CD4-positive, CD25-positive, alpha-beta regulatory T cell (primary cell): ENCODE results near the gene SLC16A8. TPM values are rescaled to one million over a fixed set of nuclear protein-coding genes. Genes with fewer than 3 reads are reported as not detected.

Experiments
- polyA plus RNA-seq, 4 donors: library from polyadenylated mRNA; unstranded; fragments of 300-500 nt; fragmentation: Illumina TruSeq; gene quantifications; one replicate each; pipeline ENCODE4 v1.2.3, GENCODE V29; 2021
- total RNA-seq: library from RNA; stranded (reverse); gene quantifications from one replicate; pipeline ENCODE4 v1.2.3, GENCODE V29; 2022

The SLC16A8 gene
- total and polyA plus RNA-seq, 5 donors from 2014 or later = not detected

Other genes starting within 250 kb of the SLC16A8 start
- gene ANKRD54, start 239.8 kb downstream of the SLC16A8 start, total RNA-seq = 18.8 TPM
- 10 to 100 TPM; 15.4 to 21.4 (median 19.8) TPM for gene ANKRD54, start 239.8 kb downstream of the SLC16A8 start, polyA plus RNA-seq
- 390 TPM for gene EIF3L, start 234.8 kb downstream of the SLC16A8 start, total RNA-seq
- gene EIF3L, start 234.8 kb downstream of the SLC16A8 start, polyA plus RNA-seq = 100 to 1,000 TPM; 267 to 354 (median 308) TPM
- gene MICALL1, start 177.9 kb downstream of the SLC16A8 start, total RNA-seq = 25.2 TPM
- 1 to 10 TPM; 1.1 to 2.4 (median 1.7) TPM for gene MICALL1, start 177.9 kb downstream of the SLC16A8 start, polyA plus RNA-seq
- gene C22orf23, start 130.6 kb downstream of the SLC16A8 start, total RNA-seq = not detected
- not detected for gene C22orf23, start 130.6 kb downstream of the SLC16A8 start, polyA plus RNA-seq
- gene POLR2F, start 130.5 kb downstream of the SLC16A8 start, total RNA-seq = 34.5 TPM
- gene POLR2F, start 130.5 kb downstream of the SLC16A8 start, polyA plus RNA-seq = 100 to 1,000 TPM; 152 to 170 (median 157) TPM
- gene SOX10, start 99.6 kb downstream of the SLC16A8 start, total RNA-seq = not detected
- gene SOX10, start 99.6 kb downstream of the SLC16A8 start, polyA plus RNA-seq = not detected
- gene PICK1, start 26.8 kb downstream of the SLC16A8 start, total RNA-seq = 23.0 TPM
- 1 to 10 TPM; 4.5 to 7.3 (median 6.8) TPM for gene PICK1, start 26.8 kb downstream of the SLC16A8 start, polyA plus RNA-seq
- gene BAIAP2L2, start 26.5 kb upstream of the SLC16A8 start, total RNA-seq = 1.2 TPM
- not detected for gene BAIAP2L2, start 26.5 kb upstream of the SLC16A8 start, polyA plus RNA-seq
- 137 TPM for gene PLA2G6, start 97.6 kb upstream of the SLC16A8 start, total RNA-seq
- gene PLA2G6, start 97.6 kb upstream of the SLC16A8 start, polyA plus RNA-seq = 1 to 10 TPM; 2.6 to 6.9 (median 5.4) TPM
- 39.4 TPM for gene MAFF, start 117.8 kb upstream of the SLC16A8 start, total RNA-seq
- gene MAFF, start 117.8 kb upstream of the SLC16A8 start, polyA plus RNA-seq = 1 to 10 TPM; 1.4 to 2.4 (median 2.0) TPM
- 31.3 TPM for gene TMEM184B, start 188.8 kb upstream of the SLC16A8 start, total RNA-seq
- gene TMEM184B, start 188.8 kb upstream of the SLC16A8 start, polyA plus RNA-seq = 1 to 10 TPM; 7.2 to 8.2 (median 7.7) TPM
- 154 TPM for gene CSNK1E, start 233.2 kb upstream of the SLC16A8 start, total RNA-seq
- 10 to 100 TPM in 2 of 4 donors, 1 to 10 TPM in 2; 7.4 to 12.4 (median 9.5) TPM for gene CSNK1E, start 233.2 kb upstream of the SLC16A8 start, polyA plus RNA-seq